Endothelial cell of umbilical vein (primary cell): ENCODE measurements around the gene FYB2. TPM values are rescaled to one million over a fixed set of nuclear protein-coding genes. Genes with fewer than 3 reads are reported as not detected.

ENCODE experiments used
- BruUV-seq: library from RNA; stranded (reverse); fragments of 400-500 nt; replicated peaks from 2 replicates; lab custom pipeline; 2021; lab: Mats Ljungman, UMichigan
- CTCF ChIA-PET: fragments of 300-600, 350-600 bp; sonication (Branson Sonifier 250); formaldehyde crosslinking; loops from one replicate; lab custom pipeline; 2021; ENCODE audit warnings: antibody characterized with exemption, inconsistent platforms; lab: Charles Lee
- POLR2A ChIA-PET: fragments of 300-600, 350-600 bp; sonication (Branson Sonifier 250); formaldehyde crosslinking; loops from one replicate; lab custom pipeline; 2021; ENCODE audit warnings: antibody characterized with exemption, inconsistent platforms; lab: Charles Lee
- DNase-seq: peaks from one replicate; pipeline ENCODE4 v3.0.0-alpha.2; 2011; ENCODE audit warnings: low read depth, low spot score
- FAIRE-seq: peaks from 2 replicates; lab custom pipeline; 2011; peaks lifted over from hg19 to GRCh38; lab: Jason Lieb, UNC
- H2AFZ ChIP-seq: 2 replicates; pipeline ENCODE4 v1.6.0; 2012; ENCODE audit warnings: low read depth, low read length, control low read depth, inconsistent platforms
- H3K27ac ChIP-seq: 2 replicates; pipeline ENCODE4 v1.5.1; 2011; ENCODE audit warnings: low read depth, mild to moderate bottlenecking, control low read depth, low read length, moderate library complexity; ENCODE audit not compliant: insufficient read depth
- H3K27me3 ChIP-seq, 2 experiments: 2 replicates each; pipeline versions ENCODE4 v1.6.0 to v1.6.1; 2011; ENCODE audit warnings: low read length in 2 of 2, mixed read lengths in 1 of 2; ENCODE audit not compliant: control insufficient read depth in 2 of 2, insufficient read depth in 2 of 2
- H3K36me3 ChIP-seq, 2 experiments: 2 replicates in 1 of 2; 3 replicates in 1 of 2; pipeline ENCODE4 v1.5.1; 2011; ENCODE audit warnings: low read length in 2 of 2, mild to moderate bottlenecking in 1 of 2, moderate library complexity in 1 of 2; ENCODE audit not compliant: control insufficient read depth in 2 of 2, insufficient read depth in 2 of 2; ENCODE audit errors: extremely low read depth in 1 of 2
- H3K4me1 ChIP-seq: 3 replicates; pipeline ENCODE4 v1.5.1; 2011; ENCODE audit warnings: mild to moderate bottlenecking, low read length; ENCODE audit not compliant: control insufficient read depth, insufficient read depth; ENCODE audit errors: extremely low read depth
- H3K4me2 ChIP-seq: 2 replicates; pipeline ENCODE4 v1.6.1; 2011; ENCODE audit warnings: low read length, control low read depth, mixed read lengths; ENCODE audit not compliant: insufficient read depth
- H3K4me3 ChIP-seq, 3 experiments: fragments of 200-600 bp in 1 of 3; sonication (generic), shearing (Covaris generic) in 1 of 3; replicated peaks in 1 of 3; 2 replicates each; pipeline ENCODE4 v1.5.1; 2011 to 2016; ENCODE audit warnings: control low read depth in 3 of 3, low read length in 3 of 3, mild to moderate bottlenecking in 2 of 3, inconsistent platforms in 1 of 3, low read depth in 1 of 3, moderate library complexity in 1 of 3; ENCODE audit not compliant: insufficient read depth in 1 of 3
- H3K79me2 ChIP-seq: 2 replicates; pipeline ENCODE4 v1.6.0; 2012; ENCODE audit warnings: low read length, inconsistent platforms; ENCODE audit not compliant: control insufficient read depth, insufficient read depth
- H3K9ac ChIP-seq: replicated peaks from 2 replicates; pipeline ENCODE3; 2011; ENCODE audit warnings: low read length, control low read depth; ENCODE audit not compliant: insufficient read depth; ENCODE audit errors: extremely low read depth
- H3K9me1 ChIP-seq: replicated peaks from 3 replicates; pipeline ENCODE4 v1.6.0; 2011; ENCODE audit warnings: mild to moderate bottlenecking, low read length; ENCODE audit not compliant: control insufficient read depth, insufficient read depth; ENCODE audit errors: extremely low read depth
- H3K9me3 ChIP-seq: replicated peaks from 2 replicates; pipeline ENCODE4 v1.5.1; 2012; ENCODE audit warnings: low read length, inconsistent platforms; ENCODE audit not compliant: control insufficient read depth, insufficient read depth
- H4K20me1 ChIP-seq: replicated peaks from 2 replicates; pipeline ENCODE3; 2011; ENCODE audit warnings: mild to moderate bottlenecking, low read length; ENCODE audit not compliant: control insufficient read depth, insufficient read depth; ENCODE audit errors: extremely low read depth
- CTCF ChIP-seq, 2 donors: IDR thresholded peaks; 1 replicate in 1 of 2; 2 replicates in 1 of 2; pipeline ENCODE4 v1.5.1; 2011; ENCODE audit warnings: low read length in 2 of 2, mild to moderate bottlenecking in 2 of 2, moderate library complexity in 2 of 2, control low read depth in 1 of 2, inconsistent platforms in 1 of 2, low read depth in 1 of 2; ENCODE audit not compliant: insufficient read depth in 1 of 2; ENCODE audit errors: extremely low read depth in 1 of 2
- FOS ChIP-seq: IDR thresholded peaks from 2 replicates; pipeline ENCODE4 v1.6.1; 2011; ENCODE audit warnings: mild to moderate bottlenecking, low read length, moderate library complexity, borderline replicate concordance; ENCODE audit not compliant: insufficient read depth
- GATA2 ChIP-seq: IDR thresholded peaks from 2 replicates; pipeline ENCODE4 v1.7.0; 2011; ENCODE audit warnings: low read depth, mild to moderate bottlenecking, moderate library complexity, mixed read lengths, low read length; ENCODE audit not compliant: insufficient read length, insufficient read depth
- JUN ChIP-seq: IDR thresholded peaks from 2 replicates; pipeline ENCODE4 v1.6.1; 2011; ENCODE audit warnings: borderline replicate concordance, low read depth; ENCODE audit not compliant: insufficient read length, insufficient read depth
- MAX ChIP-seq: IDR thresholded peaks from 2 replicates; pipeline ENCODE4 v1.6.1; 2011; ENCODE audit not compliant: insufficient read depth, insufficient read length
- POLR2A ChIP-seq: IDR thresholded peaks from 2 replicates; pipeline ENCODE4 v1.6.1; 2012; ENCODE audit warnings: low read depth, mild to moderate bottlenecking, control low read depth, low read length
- POLR2AphosphoS5 ChIP-seq: IDR thresholded peaks from 2 replicates; pipeline ENCODE4 v1.6.1; 2012; ENCODE audit warnings: low read depth, mild to moderate bottlenecking, control low read depth, low read length, moderate library complexity; ENCODE audit not compliant: insufficient read depth
- dilution Hi-C: fragments of 300-500 bp; cut with MboI; formaldehyde crosslinking; loops from one replicate; pipeline ENCODE4 v1.15.0; 2019; ENCODE audit warnings: low sequenced_read_pairs; ENCODE audit not compliant: extremely low pct_ligation_motif_present
- intact Hi-C: fragments of 100-400 bp; cut with micrococcal nuclease; formaldehyde crosslinking; loops from one replicate; pipeline ENCODE4 v1.10.0; 2022
- polyA plus RNA-seq, 4 experiments: library from polyadenylated mRNA; depleted of rRNA in 3 of 4; stranded (reverse) in 3 of 4; unstranded in 1 of 4; fragments of >200 nt; gene quantifications; 2 replicates each; pipeline versions ENCODE4 v1.2.1 to v1.2.3, GENCODE V29; 2011 to 2012; ENCODE audit warnings: missing spikeins in 1 of 4
- total RNA-seq: library from RNA; stranded (reverse); gene quantifications from 2 replicates; pipeline ENCODE4 v1.2.3, GENCODE V29; 2021

The FYB2 gene
- total and polyA plus RNA-seq, 2 donors (not counting 3 experiments of a cell fraction or from before 2014, with no cell fraction given) = not detected

GRCh38 chr1:56843544-56843943 is 24.3 kb upstream of the FYB2 start:
- Histone ChIP-seq H3K27ac (no peak overlapping the region), H3K9ac (no peak overlapping the region), H3K9me1 (no peaks in the 10 kb centered on the region), H3K27me3 (no peaks in the 10 kb centered on the region), H3K9me3 (no peaks in the 10 kb centered on the region), H3K79me2 (no peaks in the 10 kb centered on the region), H4K20me1 (no peaks in the 10 kb centered on the region), H2AFZ (no peak overlapping the region), H3K4me1 (no peaks in the 10 kb centered on the region), H3K4me3 (no peak overlapping the region), H3K4me2 (no peak overlapping the region), H3K36me3 (no peaks in the 10 kb centered on the region)
- ChIA-PET CTCF (interaction anchor here (1.3 to 2.0 kb wide), 2 partner anchors 11 to 23 kb away, joined by 3 to 7 read pairs; no protein-coding TSS in a partner anchor), POLR2A (no interaction called here)
- TF ChIP-seq MAX = no peak
- TF ChIP-seq POLR2A = no peak
- no TSS peak for BruUV-seq
- intact Hi-C loops = no loop called here
- dilution Hi-C loops = no loop called here
- DNase-seq (no peak), FAIRE-seq (no peak)

- POLR2A ChIA-PET = no interaction called here
Measured at GRCh38 chr1:56838759-56839158, 19.6 kb upstream of the FYB2 start.

More at GRCh38 chr1:56838759-56839158, 19.6 kb upstream of the FYB2 start:
- CTCF ChIA-PET = no interaction called here
- Histone ChIP-seq H3K9ac (no peak overlapping the region), H2AFZ (no peak overlapping the region), H3K36me3 (no peaks in the 10 kb centered on the region), H3K79me2 (no peaks in the 10 kb centered on the region), H3K4me3 (no peak overlapping the region), H4K20me1 (no peaks in the 10 kb centered on the region), H3K4me1 (no peaks in the 10 kb centered on the region), H3K27me3 (no peaks in the 10 kb centered on the region), H3K4me2 (no peak overlapping the region), H3K9me1 (no peaks in the 10 kb centered on the region), H3K27ac (no peak overlapping the region), H3K9me3 (no peaks in the 10 kb centered on the region)
- no TSS peak for BruUV-seq
- TF ChIP-seq JUN (no peak), POLR2AphosphoS5 (no peak), POLR2A (no peak), GATA2 (no peak), CTCF (IDR thresholded peaks at IDR 0.05; ENCODE audit: extremely low read depth in 1 of 2, insufficient read depth in 1 of 2, low read depth in 1 of 2, low read length in 2 of 2) (no peak), MAX (no peak), FOS (no peak)
- intact Hi-C loops (loop anchor here (10.0 kb wide), 1 partner anchor 1676 kb away; no protein-coding TSS in a partner anchor), dilution Hi-C loops (no loop called here)
- FAIRE-seq = no peak
- no peak for DNase-seq
